Stimulated activated CD8-positive, alpha-beta memory T cell treated with anti-CD3 and anti-CD28 coated beads, Interleukin-7, amount 100 ng/mL, for 24 hours (primary cell): ENCODE measurements around the gene DMPK.
A peak's percentile ranks its signal among the peaks of the same experiment; 100 is the strongest.
"Not testable (repeated sequence)": the region's sequence is repeated elsewhere in the genome, so short reads cannot be mapped to it uniquely, and the experiment has no call there.

Experiments used
- DNase-seq: peaks from one replicate; pipeline ENCODE4 v3.0.0-alpha.2; 2020; ENCODE audit warnings: low read depth

DMPK gene

GRCh38 chr19:45768984-45769782 is 13.1 kb downstream of the DMPK start, which contains the start of gene SIX5:
Gene SIX5, minus strand, starts transcription at chr19:45769252. Its CDS starts 408 bp downstream, at chr19:45768844.
- DNase-seq, result peak; percentile 88

- DNase-seq, result no peak
Observed at GRCh38 chr19:45768655-45768983, 13.7 kb downstream of the DMPK start.

- no peak for DNase-seq
Observed at GRCh38 chr19:45767881-45768654, 14.2 kb downstream of the DMPK start.

DNA sequence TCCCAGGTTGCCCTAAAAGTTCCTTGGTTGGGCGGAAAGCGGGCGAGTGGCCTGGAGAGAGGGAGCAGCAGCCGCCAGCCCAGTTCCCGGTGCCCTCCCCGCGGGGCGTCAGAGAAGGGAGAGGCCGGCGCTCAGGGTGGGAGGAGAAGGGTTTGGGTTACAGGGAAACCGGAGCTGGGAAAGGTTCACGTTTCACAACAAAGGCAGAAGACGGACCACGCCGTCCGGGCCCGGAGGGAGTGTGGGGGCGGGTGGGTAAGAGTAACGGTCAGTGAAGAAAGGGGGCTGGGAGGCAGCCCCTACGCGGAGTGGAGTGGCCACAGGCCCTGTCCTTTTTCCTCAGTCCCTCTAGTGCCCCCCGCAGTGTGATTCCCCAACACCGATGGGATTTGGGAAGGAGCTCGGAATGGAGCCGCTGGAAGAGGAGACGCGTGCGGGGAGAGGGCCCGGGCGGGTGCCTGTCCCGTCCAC is 14.8 kb downstream of the DMPK start:
- DNase-seq, result no peak

DNA sequence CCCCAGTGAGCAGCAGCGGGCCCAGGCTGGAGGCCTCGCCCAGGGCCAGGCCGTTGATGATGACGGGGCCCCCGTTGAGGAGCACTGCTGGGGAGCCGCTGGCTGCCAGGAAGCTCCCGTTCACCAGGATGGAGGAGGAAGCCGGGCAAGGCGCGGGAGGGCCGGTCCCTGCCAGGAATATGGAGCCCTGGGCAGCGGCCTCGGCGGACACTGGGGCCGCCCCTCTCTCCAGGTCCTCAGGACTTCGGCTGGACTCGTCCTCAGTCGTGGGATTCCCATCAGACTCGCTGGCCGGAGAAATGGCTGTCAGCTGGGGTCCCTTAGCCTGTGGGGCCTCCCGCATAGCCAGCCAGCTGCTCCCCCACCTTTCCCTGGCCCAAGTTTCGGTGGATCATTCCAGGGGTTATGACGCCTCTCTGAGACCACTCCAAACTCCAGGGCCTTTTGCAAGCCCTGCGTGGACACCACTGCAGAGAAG is 15.4 kb downstream of the DMPK start:
- DNase-seq, result no peak

GRCh38 chr19:45766296-45766868 is 15.9 kb downstream of the DMPK start:
- no peak for DNase-seq

GRCh38 chr19:45765702-45766295 is 16.5 kb downstream of the DMPK start:
- no peak for DNase-seq

DNA sequence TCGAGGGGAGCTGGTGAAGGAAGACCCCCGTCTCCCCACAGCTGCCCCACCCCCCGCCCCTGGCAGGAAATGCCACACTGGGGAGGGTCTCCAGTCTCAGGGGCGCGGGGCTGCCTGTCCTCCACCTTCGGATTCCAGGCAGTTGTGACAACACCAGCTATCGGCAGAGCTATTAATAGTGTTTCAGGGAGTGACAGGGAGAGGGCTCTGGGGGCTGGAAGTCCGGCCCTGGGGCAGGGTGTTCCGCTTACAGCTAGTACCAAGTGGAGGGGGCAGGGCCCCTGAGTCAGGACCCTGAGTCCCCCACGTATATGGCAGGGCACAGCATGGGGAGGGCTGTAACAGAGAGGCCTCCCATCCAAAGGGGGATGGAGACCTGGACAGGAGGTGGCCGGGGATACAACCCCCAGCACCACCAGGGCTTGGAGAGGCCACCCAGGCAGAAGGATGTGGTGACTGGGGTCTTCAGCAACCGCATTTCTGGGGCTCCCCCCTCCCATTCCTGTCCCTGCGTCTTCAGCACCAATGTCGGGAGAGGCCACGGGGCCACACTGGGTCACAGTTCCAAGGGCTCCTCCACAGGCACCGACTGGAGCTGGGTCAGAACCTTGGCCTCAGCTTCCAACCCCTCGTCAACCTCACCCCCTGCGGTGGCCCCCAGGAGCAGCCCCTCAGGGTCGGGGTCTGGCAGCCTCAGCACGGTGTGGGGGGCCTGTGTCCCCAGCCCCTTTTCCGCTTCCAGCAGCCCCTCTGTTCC is 17.2 kb downstream of the DMPK start:
- no peak for DNase-seq

DNA sequence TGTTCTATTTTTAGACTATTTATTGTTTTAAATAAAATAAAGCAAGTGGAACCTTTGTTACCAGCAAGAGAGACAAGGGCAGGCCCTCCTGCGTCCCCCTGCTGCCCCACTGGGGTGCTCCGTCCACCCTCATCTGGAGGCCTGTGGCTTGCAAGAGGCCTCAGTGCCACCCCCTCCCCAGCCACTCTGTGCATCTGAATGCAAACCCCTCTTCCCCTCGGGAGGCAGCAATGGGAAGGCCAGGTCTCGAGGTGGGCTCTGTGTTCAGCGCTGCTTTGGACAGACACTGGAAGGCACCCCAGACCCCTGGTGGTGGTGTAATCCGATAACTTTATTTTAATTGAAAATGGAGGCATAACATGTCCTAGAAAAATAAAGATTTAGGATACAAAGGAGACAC is 17.8 kb downstream of the DMPK start:
- no peak for DNase-seq

- no peak for DNase-seq
Observed at GRCh38 chr19:45763691-45764294, 18.5 kb downstream of the DMPK start.

GRCh38 chr19:45762870-45763631 is 19.2 kb downstream of the DMPK start:
- no peak for DNase-seq

DNA sequence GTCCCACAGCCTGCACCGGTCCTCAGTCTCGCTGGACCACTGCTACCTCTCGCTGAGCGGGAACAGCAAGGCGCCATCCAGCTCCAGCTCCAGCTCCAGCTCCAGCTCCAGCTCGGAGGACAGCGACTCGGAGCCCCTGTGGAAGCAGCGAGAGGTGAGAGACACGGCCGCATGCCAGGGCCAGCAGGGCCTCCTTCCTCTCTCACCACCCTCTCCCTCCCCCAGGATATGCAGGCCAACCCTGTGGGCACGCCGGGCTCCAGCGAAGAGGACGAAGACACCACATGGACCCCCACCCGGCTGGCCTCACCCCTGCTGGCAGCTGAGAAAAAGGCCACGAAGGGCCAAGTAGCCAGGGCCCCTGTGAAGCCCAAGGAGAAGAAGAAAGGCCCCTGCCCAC is 20.6 kb downstream of the DMPK start:
- no peak for DNase-seq

DNA sequence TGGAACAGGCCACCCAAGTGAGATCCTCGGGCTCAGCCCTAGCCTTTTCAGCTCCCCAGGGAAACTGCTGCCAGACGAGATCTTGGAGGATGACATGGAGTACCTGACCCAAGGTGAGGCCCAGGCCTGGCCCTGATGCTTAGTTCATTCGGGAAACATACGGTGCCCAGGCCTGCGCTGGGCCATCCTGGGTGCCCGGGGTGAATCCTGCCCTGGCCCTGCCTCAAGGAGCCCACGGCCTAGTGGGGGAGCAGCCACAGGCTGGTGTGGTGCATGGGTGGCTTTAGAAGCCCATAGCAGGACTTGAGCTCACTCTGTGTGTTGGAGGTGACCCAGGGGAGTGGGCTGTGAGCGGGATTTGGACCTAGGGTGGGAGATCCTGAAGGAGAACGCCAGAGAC is 23.4 kb downstream of the DMPK start:
- no peak for DNase-seq

DNA sequence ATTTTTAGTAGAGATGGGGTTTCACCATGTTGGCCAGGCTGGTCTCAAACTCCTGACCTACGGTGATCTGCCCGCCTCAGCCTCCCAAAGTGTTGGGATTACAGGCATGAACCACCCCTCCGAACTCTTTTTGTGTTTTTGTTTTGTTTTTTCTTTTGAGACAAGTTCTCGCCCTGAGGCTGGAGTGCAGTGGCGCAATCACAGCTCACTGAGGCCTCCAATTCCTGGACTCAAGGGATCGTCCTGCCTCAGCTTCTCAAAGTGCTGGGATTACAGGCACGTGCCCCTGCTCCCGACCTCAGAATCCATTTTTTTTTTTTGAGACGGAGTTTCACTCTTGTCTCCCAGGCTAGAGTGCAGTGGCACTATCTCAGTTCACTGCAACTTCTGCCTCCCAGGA is 24.6 kb downstream of the DMPK start:
- DNase-seq, result no peak

- no peak for DNase-seq
Observed at GRCh38 chr19:45754323-45754722, 28.0 kb downstream of the DMPK start.

DNA sequence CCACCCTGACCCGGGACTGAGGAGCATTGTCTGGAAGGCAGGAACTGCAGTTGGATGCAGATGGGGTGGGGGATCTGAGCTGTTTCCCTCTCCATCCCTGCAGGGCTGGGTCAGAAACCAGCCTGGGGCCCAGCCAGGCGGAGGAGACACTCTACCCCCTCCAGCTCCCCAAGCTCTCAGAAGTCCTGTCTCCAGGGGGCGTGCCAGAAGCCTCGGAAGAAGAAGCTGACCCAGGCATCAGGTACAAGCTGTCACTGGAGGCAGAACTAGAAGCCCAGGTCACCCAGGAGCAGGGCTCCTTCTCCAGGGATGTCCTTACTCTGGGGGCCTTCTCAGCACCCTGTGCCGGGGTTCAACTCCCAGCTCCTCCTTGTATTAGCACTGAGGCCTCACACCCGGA is 28.7 kb downstream of the DMPK start:
- DNase-seq, result no peak

DNA sequence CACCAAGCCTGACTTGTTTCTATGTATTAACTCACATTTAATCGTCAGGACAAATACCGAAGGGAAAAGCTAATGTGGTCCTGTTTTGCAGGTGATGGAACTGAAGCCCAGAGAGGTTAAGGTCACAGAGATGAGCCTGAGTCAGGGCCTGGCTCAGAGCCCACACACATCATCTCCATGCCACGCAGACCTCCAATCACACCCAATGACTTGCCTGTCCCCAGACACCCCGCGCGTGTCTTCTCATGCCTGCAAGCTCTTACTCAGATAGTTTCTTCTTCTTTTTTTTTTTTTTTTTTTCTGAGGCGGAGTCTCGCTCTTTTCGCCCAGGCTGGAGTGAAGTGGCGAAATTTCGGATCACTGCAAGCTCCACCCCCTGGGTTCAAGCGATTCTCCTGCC is 29.7 kb downstream of the DMPK start:
- no peak for DNase-seq

DNA sequence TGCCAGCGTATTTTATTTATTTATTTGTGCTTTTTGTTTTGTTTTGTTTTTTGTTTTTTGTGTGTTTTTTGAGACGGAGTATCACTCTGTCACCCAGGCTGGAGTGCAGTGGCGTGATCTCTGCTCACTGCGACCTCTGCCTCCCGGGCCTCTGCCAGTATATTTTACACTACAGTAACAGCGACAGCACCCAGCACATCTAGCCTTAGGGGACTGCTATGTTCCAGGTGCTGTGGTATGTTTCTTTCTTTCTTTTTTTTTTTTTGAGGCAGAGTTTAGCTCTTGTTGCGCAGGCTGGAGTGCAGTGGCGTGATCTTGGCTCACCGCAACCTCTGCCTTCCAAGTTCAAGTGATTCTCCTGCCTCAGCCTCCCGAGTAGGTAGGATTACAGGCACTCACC is 30.8 kb downstream of the DMPK start:
- DNase-seq, result not testable (repeated sequence)

DNA sequence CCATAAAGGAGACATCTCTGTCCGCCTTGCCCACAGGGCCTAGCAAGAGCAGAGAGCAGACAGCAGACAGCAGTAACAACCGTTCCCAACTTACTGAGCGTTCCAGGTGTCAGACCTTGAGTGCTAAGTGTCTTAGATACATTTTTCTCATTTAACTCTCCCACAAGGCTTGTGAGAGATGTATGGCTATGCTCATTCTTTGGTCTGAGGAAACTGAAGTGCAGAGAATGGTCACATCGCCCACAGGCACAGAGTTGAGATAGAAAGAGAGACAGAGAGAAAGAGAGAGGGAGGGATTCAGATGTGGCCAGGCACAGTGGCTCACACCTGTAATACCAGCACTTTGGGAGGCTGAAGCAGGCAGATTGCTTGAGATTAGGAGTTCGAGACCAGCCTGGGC is 34.8 kb downstream of the DMPK start:
- no peak for DNase-seq

DNA sequence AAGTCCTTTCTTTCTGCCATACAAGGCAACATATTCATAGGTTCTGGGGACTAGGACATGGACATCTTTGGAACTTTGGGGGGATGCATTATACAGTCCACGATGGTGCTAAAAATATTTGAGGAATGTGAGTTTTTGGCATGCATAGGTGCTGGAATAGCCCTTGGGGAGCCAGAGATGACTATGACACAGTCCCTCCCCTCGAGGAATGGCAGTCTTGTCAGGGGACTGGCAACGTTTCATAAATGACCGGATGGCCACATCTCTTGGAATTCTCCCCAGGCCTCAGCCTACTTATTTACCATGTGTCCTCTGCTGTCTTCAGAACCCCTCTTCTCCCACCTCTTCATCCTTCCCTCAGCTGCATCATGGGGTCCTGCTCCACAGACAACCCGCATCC is 35.4 kb downstream of the DMPK start:
- no peak for DNase-seq

GRCh38 chr19:45745606-45746005 is 36.7 kb downstream of the DMPK start:
- DNase-seq, result no peak
